ENCODE measurements around the gene GPC6.
"Not testable (repeated sequence)": the region's sequence is repeated elsewhere in the genome, so short reads cannot be mapped to it uniquely, and the experiment has no call there.

GPC6 gene

DNA sequence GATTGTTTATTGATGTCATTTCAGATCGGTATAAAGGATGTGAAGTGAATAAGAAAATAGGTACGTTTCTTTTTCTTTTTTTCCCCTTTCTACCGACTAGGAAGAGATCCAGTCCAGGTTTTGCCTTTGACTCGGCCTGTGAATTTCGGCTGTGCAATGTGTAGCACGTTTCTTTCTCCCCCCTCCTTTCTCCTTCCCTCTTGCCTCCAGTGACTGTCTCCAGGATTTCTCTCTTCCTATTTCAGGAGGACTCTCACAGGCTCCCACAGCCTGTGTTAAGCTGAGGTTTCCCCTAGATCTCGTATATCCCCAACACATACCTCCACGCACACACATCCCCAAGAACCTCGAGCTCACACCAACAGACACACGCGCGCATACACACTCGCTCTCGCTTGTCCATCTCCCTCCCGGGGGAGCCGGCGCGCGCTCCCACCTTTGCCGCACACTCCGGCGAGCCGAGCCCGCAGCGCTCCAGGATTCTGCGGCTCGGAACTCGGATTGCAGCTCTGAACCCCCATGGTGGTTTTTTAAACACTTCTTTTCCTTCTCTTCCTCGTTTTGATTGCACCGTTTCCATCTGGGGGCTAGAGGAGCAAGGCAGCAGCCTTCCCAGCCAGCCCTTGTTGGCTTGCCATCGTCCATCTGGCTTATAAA is at the start of gene GPC6:
Gene GPC6 (plus strand): TSS at position 185 of the 657 bp plus-strand sequence.
- DNase-seq, result peak; percentile 18

DNA sequence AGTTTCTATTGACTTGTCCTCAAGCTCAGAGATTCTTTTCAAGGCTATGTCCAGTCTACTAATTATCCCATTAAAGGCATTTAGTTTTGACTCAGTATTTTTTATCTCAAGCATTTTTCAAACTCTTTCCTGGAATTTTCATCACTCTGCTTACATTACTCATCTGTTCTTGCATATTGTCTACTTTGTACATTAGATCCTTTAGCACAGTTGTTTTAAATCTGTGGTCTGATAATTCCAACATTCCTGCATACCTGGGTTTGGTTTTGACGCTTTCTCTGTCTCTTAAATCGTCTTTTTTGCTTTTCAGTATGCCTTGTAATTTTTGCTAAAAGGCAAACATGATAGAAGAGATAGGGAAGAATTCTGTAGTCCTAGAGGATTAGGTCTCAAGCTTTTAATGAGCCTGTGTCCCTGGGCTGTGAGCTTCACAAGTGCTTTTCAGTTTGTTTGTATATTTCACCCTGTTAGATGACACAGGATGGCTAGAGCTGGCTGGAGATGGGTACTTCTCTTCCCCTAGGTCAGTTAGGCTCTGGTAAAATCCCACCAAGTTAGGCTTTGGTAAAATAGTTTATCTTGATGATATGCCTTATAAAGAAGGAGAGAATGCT is 46.1 kb upstream of the GPC6 start:
- no peak for DNase-seq

DNA sequence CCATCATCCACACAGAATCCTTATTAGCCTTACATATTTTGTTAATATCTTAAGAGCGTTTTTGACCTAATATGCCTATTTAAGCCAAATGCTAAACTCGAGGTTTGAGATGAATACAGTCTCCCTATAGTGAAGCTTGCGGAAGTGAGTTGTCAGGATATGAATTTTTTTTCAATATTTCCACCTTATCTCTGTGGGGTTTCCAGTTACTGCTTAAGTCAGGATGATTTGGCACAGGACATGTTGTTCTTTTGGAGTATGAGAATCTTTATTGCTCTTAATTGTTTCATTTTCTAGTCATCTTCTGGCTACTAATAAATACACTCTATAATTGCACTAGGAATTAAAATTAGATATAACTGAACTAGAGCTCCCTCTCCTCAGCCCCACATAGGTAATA is 44.2 kb upstream of the GPC6 start:
- DNase-seq, result no peak

DNA sequence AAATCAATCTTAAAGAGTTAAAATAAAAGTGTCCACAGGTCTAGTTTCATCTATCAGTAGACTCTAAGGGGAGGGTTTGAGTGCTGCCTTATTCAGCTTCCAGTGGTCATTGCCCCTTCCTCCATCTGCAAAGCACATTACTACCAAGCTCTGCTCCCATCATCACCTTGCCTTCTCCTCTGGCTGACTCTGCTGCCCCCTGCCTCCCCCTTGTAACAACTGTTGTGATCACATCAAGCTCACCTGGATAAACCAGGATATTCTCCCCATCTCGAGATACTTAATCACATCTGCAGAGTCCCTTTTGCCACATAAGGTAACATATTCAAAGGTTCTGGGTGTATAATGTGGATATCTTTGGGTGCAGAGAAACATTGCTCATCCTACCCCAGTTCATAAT is 43.3 kb upstream of the GPC6 start:
- no peak for DNase-seq

DNA sequence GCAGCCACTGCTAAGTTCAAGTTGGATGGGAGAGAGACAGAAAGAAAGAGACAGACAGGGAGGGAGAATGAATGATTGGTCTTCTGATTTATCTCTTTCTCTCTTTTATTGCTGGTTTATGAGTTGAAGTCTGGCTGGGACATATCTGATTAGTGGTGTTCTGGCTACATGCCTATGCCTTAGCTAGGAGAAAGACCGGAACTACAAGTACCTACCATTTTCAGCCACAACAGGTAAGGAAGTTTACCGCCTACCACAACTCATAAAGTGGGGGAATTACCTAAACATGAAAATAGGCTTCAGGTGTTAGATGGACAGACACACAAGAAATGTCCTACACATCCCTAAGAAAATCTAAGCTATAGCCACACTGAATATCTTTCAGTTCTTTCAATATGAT is 36.6 kb upstream of the GPC6 start:
- DNase-seq, result no peak

DNA sequence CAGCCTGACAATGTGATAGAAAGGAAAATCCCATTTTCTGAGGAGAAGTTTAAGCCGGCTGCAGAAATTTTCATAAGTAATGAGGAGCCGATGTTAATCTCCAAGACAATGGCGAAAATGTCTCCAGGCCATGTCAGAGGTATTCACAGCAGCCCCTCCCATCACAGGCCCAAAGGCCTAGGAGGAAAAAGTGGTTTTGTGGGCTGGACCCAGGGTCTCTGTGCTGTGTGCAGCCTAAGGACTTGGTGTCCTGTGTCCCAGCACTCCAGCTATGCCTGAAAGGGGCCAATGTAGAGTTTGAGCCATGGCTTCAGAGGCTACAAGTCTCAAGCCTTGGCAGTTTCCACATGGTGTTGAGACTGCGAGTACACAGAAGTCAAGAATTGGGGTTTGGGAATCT is 32.9 kb upstream of the GPC6 start:
- DNase-seq, result no peak

DNA sequence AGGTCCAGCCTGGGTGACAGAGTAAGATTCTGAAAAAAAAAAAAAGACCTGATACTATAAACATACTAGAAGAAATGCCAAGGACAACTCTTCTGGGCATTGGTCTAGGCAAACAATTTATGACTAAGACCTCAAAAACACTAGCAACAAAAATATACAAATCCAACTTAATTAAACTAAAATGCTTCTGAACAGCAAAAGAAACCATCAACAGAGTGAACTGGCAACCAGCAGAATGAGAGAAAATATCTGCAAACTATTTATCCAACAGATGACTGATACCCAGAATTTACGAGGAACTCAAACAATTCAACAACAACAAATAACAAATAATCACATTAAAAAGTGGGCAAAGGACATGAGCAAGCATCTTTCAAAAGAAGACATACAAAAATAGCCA is 26.8 kb upstream of the GPC6 start:
- no peak for DNase-seq

DNA sequence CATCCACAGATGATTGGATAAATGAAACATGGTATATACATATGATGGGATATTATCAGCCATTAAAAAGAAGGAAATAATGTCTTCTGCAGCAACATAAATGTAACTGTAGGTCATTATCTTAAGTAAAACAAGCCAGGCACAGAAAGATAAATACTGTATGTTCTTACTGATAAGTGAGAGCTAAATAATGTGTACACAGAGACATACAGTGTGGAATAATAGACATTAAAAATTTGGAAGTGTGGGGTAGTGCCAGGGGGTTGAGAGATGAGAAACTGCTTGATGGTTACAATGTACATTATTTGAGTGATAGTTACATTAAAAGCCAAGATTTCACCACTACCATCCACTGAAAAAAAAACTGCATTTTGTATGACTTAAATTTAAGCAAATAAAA is 26.0 kb upstream of the GPC6 start:
- DNase-seq, result no peak

DNA sequence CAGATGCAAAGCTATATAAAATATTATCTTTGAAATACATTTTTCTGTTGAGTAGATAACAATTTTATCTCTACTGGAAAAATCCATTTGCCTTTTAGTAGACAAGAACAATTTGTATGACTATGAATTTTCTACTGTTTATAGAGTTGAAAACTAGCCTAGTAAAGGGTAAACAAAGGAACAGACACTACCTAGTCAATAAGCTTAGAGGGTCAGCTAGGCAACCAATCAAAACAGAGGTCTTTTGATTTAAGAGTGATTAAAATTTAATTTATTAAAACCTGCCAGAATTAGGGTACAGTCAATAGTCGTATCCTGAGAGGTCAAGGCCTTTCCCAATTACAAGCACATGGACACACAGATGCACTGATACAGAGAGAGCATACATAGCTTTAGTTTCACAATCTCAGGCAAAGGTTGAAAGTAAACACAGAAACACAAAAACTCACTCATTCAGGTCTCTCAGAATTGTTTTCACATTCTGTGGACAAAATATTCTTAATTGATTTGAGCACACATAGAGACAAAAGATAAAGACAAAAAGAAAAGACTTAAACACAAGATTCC is 24.5 kb upstream of the GPC6 start:
- no peak for DNase-seq

DNA sequence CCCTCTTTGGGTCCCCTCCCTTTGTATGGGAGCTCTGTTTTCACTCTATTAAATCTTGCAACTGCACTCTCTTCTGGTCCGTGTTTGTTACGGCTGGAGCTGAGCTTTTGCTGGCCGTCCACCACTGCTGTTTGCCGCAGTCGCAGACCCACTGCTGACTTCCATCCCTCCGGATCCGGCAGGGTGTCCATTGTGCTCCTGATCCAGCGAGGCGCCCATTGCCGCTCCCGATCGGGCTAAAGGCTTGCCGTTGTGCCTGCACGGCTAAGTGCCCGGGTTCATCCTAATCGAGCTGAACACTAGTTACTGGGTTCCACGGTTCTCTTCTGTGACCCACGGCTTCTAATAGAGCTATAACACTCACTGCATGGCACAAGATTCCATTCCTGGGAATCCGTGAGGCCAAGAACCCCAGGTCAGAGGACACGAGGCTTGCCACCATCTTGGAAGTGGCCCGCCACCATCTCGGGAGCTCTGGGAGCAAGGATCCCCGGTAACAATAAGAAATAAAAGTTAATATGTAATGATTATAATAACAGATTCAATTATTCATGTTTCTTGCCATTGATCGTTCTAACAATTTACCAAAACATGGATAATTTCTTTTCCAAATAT is 19.7 kb upstream of the GPC6 start:
- not testable (repeated sequence) for DNase-seq

DNA sequence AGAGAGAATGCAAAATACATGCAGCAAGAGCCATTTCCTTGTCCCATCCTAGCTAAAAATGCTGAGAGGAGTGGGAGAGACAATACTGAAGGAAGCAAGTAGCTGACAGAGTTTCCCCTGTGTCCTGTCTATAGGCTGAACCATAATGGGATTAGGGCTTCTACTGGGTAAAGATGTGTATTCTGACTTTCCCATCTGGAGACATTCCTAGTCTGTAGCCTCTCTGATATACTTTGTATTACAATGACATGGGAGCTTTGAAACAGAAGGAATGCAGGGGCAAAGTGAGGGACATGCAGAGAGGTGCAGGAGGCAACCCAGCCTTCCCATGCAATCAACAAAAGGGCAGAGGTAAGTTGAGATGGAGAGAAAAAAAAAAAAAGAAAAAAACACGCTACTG is 10.5 kb upstream of the GPC6 start:
- DNase-seq, result no peak

DNA sequence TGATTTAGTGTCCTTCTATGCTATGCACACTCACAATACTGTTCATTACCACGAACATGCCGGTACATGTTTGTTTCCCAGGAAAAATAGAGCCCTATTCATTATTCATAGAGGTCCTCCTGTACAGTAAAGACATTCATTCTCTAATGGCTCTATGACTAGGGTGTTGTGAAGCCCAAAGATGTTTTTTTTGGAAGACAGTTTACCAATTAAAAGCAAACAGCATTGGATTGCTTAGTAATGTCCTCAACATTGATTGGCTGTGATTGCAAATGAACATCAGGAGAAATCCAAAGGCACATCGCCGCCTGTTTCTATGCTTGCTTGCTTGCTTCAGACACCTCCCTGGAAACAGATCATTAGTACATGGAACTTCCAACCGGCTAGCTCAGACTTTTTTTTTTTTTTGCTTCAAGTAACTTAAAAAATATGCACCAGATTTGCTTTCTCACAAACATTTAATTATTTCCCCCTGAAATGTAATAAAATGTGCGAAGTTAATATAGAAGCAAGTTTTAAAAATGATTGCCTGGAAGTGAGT is 8.8 kb upstream of the GPC6 start:
- DNase-seq, result no peak

DNA sequence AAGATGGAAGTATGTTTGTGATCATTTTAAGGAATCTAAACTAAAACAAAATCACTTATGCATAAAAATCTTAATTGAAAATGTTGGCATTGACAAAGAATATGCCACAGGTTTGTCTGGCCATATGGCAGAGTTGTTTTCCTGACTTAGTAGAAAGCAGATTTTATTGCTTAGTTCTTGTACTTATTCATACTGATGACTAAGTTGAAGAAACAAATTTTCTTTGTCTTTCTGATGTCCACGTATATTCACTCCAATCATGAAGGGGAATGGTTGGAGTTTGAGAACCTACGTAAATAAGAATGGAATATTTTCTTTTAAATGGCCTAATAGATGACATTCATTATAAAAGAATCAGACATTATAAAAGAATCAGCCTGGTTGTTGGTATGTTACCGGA is 8.0 kb upstream of the GPC6 start:
- no peak for DNase-seq

DNA sequence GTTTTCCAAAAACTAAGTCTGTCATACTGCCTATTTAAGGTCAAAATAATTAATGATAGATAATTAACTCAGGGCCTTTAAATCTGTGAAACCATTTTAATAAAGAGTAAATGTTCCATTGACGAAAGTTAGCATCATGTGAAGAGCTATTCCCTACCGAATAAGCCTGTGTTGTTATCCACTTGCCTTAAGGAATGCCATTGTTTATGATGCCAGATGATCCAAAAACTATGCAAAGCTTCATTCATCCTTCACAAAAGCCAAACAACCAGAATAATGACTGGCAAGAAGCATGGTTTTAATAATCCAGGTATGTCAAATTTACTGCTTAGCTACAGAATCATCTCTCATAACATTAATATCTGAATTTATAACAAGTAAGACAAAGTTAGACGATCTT is 6.5 kb upstream of the GPC6 start:
- no peak for DNase-seq

DNA sequence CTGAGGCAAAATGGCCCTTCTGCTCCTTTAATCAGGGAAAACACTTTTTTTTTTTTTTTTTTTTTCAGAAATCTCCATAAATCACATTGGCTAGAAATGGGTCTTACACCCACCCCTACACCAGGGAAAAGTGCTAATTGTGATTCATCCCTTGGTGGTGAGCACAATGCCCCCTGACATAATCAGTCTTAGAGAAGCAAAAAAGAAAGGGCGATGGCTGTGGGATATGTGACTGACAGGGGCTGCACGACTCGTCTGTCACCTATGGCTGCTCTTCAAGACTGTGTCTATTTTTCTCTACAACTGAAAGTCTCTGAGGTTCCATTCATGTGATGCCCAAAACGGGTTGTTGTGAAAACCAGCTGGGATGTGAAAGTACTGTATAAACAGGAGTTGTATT is 3.6 kb upstream of the GPC6 start:
- DNase-seq, result no peak

DNA sequence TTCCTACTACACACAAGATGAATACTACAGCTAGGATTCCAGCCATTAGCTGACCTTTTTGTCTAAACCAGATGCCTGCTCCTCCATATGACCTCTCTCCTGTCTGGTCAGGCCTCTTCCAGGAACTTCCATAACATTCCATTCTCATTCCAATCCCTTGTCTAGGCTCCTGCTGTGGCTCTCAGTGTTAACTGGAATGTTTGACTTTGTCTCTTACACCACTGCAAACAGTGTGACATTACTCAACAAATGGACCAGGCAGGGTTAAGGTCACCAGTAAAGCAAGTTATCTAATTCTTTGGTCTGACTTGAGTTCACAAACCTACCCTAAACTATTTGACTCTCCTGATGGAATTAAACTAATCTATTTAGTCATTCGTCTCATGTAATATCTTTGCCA is 2.1 kb upstream of the GPC6 start:
- no peak for DNase-seq

DNA sequence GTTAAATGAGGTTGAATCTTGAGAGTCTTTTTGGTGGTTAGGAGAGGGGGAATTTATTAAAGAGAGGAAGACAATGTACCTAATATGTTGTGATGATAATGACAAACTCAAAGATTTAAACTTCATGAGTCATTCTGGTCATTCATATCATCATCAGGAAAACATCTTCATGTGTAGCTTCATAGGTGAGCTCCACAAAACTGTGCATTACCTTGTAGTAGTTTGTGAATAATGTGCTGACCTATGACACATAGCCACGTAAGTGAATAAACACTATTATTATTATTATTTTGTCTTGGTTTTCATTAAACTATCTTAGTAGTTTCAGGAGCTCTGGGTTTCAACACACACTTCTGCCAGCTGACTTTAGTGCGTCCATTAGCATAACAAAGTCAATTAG is 997 bp upstream of the GPC6 start:
- DNase-seq, result no peak

DNA sequence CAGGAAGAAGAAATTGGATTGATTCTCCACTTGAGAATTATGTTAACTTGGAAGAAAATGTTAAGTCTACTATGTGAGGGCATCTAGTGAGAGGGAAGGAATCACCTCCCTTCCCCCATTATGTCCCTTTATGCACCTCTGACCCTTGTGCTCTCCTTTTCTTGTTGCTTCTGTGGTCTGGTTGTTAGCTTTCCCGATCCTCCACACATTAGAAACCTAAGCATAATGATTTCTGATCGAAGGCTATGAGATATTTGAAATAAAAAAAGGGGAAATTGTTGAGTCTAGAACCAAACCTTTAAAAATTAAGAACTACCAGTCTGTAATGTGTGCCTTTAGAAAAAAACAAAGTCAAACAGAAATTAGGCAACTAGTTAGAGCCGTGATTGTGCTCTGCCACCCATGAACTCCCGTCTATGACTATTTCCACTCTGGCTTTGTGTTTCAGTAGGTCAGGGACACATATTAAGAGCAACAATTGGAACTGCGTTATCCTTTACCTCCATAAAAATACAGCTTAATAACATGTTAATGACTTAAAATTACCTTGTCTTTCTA is 463 bp upstream of the GPC6 start:
- DNase-seq, result no peak

DNA sequence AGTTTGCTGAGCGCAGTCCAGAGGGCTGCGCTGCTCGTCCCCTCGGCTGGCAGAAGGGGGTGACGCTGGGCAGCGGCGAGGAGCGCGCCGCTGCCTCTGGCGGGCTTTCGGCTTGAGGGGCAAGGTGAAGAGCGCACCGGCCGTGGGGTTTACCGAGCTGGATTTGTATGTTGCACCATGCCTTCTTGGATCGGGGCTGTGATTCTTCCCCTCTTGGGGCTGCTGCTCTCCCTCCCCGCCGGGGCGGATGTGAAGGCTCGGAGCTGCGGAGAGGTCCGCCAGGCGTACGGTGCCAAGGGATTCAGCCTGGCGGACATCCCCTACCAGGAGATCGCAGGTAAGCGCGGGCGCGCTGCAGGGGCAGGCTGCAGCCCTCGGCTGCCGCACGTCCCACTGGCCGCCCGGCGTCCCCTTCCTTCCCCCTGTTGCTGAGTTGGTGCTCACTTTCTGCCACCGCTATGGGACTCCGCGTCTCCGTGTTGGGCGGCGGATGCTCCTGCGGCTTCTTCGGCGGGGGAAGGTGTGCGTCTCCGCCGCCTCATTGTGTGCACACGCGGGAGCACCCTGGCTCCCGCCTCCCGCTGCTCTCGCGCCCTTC is 772 bp downstream of the GPC6 start:
- DNase-seq, result peak; percentile 18

DNA sequence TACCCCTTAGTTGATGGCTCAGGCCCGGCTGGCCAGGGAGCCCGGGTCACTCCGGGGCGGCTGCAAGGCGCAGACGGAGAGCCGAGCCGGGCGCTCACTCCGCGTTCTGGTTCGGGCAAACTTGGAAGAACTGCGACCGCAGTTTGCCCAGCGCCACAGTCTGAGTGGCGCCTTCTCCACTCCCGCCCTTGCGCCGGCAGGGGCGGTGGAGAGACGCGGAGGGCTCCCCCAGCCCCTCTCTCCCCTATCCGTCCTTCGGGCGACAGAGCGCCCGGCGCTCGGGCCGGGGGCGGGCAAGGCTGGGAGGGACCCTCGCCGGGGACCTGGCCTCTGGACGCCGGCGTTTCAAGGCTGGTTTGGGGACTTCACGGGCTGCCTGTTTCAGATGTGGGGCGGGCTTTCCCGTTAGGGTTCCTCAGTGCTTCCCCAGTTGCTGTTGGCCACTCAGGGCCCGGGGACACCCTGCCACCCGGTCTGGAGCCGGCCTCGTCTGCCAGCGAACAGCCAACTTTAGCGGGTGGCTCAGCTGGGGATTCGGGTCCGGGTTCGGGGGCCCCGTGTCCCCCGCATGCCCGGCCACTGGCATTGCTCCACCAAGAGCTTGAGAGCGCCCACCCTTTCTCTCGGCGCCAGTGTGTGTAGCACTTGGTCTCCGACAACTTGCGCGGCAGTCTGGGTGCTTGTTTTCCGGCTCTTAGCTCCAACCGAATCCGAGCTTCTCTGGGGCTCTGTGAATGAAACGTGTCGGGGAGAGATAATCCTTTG is 1.5 kb downstream of the GPC6 start:
- peak; percentile 50 for DNase-seq

DNA sequence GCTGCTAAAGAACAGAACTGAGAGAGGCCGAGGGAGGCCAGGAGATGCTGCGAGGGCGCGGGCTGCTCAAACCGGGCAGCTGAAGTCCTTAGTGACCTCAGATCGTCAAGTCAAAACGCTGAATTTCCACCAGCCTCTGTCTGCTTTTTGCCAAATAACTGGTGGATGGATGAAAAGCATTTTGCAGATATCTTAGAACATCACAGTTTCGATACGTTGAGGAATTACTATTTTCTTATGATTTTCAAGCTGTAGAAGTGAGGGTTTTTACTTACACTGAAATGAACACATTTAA is 2.0 kb downstream of the GPC6 start:
- DNase-seq, result no peak

DNA sequence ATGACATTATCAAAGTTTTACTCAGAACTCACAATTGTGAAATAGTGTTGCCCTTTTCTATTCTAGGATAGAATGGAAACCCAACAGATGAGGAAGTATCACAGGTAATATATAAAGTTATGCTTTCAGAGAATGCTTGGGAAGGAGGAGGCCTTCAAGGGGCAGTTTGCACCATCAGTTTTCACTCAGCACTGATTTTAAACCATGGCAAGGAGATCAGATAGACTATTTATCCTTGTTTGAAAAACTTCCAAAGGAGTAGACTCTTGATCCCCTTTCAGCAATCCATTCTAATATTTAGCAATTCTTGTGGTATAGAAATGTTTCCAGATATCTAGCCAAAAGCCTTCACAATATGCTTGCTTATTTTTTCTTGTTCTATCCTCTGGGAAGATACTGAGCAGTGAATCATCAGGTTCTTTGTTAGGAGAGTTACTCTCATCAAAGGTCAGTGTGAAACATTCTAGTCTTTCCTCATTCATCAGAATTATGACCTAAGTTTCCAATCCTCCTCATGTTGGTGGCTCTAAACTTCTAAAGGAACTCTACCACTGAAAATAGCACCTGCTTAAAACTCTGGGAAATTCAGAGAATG is 3.8 kb downstream of the GPC6 start:
- no peak for DNase-seq
